ENCODE measurements around the gene PROX1. TPM values are rescaled to one million over a fixed set of nuclear protein-coding genes. Genes with fewer than 3 reads are reported as not detected.

Gene PROX1
- total RNA-seq, 1 donor from 2014 or later = 0.32 TPM

DNA sequence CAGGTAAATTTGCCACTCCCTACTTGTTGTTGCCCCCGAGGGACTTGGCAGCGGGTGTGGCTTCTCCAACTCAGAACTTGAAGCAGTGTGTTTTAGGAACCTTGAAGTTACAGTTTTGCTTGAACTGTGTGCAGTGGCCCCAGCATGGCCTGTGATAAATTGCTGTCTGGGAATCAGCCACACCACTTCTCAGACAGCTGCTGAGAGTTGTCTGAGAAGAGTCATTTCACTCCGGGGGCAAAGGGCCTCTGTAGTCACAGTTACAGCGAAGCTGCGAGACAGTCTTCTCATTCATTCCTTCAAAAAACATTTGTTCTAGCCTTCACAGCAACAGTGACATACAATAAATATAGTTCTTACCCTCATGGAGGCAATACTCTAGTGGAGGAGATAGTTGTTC is 70.3 kb downstream of the PROX1 start:
- TF ChIP-seq, protein P1, sequence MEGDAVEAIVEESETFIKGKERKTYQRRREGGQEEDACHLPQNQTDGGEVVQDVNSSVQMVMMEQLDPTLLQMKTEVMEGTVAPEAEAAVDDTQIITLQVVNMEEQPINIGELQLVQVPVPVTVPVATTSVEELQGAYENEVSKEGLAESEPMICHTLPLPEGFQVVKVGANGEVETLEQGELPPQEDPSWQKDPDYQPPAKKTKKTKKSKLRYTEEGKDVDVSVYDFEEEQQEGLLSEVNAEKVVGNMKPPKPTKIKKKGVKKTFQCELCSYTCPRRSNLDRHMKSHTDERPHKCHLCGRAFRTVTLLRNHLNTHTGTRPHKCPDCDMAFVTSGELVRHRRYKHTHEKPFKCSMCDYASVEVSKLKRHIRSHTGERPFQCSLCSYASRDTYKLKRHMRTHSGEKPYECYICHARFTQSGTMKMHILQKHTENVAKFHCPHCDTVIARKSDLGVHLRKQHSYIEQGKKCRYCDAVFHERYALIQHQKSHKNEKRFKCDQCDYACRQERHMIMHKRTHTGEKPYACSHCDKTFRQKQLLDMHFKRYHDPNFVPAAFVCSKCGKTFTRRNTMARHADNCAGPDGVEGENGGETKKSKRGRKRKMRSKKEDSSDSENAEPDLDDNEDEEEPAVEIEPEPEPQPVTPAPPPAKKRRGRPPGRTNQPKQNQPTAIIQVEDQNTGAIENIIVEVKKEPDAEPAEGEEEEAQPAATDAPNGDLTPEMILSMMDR (IDR thresholded peaks at IDR 0.05) = no peak
- H3K36me3 ChIP-seq = no peaks in the 10 kb centered on the region
- no peaks in the 10 kb centered on the region for H3K4me1 ChIP-seq
- intact Hi-C loops (cut with DNase I) = no loop called here
- H3K27ac ChIP-seq = no peak overlapping the region
- no peaks in the 10 kb centered on the region for H3K9me3 ChIP-seq
- H3K27me3 ChIP-seq = no peaks in the 10 kb centered on the region
- no peak for DNase-seq (ENCODE audit: low spot score in 2 of 2)
- H3K4me3 ChIP-seq = no peak overlapping the region

DNA sequence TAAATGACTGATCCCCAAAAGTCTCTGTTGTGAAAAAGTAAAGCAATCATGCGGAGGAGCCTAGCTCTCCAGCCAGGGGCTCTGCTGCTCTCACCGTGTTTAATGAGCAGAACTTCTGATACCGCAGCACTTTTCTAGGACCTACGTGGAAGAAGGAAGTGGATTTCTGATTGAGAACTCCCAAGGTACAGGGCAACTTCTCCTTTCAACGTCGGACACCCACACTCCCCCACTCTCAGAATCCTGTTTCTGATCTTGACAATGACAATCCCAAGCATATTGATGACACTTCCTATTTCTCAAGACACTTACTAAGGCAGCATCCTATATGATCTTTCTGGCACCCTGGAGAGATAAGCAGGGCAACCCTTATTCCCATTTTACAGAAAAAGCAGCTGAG is 78.4 kb downstream of the PROX1 start:
- Histone ChIP-seq H3K4me3 (no peak overlapping the region), H3K9me3 (no peaks in the 10 kb centered on the region), H3K27me3 (no peaks in the 10 kb centered on the region), H3K27ac (no peak overlapping the region), H3K4me1 (no peaks in the 10 kb centered on the region), H3K36me3 (no peaks in the 10 kb centered on the region)
- intact Hi-C loops (cut with DNase I) = no loop called here
- no peak for DNase-seq (ENCODE audit: low spot score in 2 of 2)
- TF ChIP-seq, protein P1 (IDR thresholded peaks at IDR 0.05) = no peak

DNA sequence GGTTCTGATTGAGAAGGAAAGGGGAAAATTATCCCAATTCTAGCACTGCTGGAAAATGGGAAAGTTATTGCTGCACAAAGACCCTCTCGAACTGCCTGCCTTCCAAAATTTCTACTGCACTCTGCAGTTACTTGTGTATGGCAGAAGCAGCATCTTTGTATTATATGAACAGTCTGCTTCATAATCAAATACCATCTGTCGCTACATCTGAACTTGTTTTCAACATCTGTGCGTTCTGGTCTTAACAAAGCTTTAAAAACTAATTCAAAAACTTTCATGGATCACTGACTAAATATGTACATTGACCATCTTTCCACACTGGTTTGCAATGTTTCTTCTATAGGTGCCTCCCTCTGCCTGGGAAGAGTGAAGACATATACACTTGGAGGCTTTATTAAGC is 79.2 kb downstream of the PROX1 start:
- no peak for DNase-seq (ENCODE audit: low spot score in 2 of 2)
- no peak overlapping the region for H3K27ac ChIP-seq
- H3K27me3 ChIP-seq = no peaks in the 10 kb centered on the region
- no peaks in the 10 kb centered on the region for H3K4me1 ChIP-seq
- H3K36me3 ChIP-seq = no peaks in the 10 kb centered on the region
- H3K9me3 ChIP-seq = no peaks in the 10 kb centered on the region
- intact Hi-C loops (cut with DNase I) = no loop called here
- H3K4me3 ChIP-seq = no peak overlapping the region
- TF ChIP-seq, protein P1 (IDR thresholded peaks at IDR 0.05) = no peak

DNA sequence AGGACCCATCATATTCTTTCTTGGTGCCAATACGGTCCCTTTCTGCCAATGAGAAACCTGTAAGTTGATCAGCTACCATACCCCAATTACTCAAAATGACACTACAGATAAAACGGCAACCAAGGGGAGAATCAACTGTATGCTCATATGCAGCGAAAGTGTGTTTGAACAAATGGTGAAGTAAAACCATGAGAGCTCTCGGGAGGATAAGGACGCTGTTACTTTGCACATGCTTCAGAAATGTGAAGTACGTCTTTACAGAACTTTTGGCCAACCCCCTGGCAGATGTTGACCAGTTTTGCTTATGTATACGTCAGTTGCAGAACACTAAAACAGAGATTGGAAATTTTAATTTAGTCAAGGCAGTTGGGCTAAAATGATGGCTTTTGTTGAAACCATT is 79.6 kb downstream of the PROX1 start:
- H3K27me3 ChIP-seq = no peaks in the 10 kb centered on the region

DNA sequence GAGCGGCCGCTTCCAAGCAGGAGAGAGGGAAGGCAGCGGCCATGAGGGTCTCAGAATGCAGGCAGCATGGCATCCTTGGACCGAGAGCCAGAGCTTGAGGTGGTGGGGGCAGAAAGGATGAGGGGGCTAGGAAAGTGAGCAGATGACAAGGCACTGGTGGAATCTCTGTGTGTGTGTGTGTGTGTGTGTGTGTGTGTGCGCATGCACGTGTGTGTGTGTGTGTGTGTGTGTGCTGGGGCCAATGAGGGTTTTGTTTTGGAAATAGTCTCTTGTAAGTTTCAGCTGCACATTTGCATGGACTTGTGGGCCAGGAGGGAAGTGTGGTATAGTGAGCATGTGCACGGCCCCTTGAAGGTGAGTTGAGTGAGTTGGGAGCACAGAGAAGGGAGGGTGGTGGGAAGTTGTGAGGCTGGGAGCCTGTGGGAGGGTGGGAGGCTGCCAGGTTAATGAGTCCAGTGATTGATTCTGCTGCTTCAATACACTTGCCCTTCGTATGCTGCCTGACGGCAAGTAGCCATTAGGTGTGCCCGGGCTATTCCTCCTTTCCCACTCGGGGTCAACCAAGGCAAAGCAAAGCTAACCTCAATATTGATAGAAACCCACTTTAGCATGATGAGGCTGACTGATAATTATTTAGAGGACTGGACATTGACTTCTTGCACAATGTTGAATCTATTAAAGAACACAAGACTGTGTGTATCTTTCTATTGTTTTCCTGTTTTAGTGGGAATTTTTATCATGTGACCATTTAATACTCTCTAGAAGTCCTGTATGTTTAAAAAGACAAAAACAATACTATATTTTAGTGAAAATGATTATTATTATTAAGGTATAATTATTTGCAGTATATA is 80.3 kb downstream of the PROX1 start:
- no peaks in the 10 kb centered on the region for H3K36me3 ChIP-seq
- no peak for DNase-seq (ENCODE audit: low spot score in 2 of 2)
- H3K4me3 ChIP-seq = no peak overlapping the region
- no peaks in the 10 kb centered on the region for H3K27me3 ChIP-seq
- TF ChIP-seq, protein P1 (IDR thresholded peaks at IDR 0.05) = no peak
- H3K9me3 ChIP-seq = no peaks in the 10 kb centered on the region
- intact Hi-C loops (cut with DNase I) = no loop called here
- no peak overlapping the region for H3K27ac ChIP-seq
- H3K4me1 ChIP-seq = no peaks in the 10 kb centered on the region

More for the DNA sequence above, 79.6 kb downstream of the PROX1 start:
- intact Hi-C loops (cut with DNase I) = no loop called here
- Histone ChIP-seq H3K4me1 (no peaks in the 10 kb centered on the region), H3K27ac (no peak overlapping the region), H3K36me3 (no peaks in the 10 kb centered on the region), H3K9me3 (no peaks in the 10 kb centered on the region), H3K4me3 (no peak overlapping the region)
- DNase-seq (ENCODE audit: low spot score in 2 of 2) = no peak
- TF ChIP-seq, protein P1 (IDR thresholded peaks at IDR 0.05) = no peak

Measured in ascending aorta (tissue), 2 donors.